Mucosa of gallbladder (tissue), 1 donor: ENCODE results near the gene DEUP1. TPM values are rescaled to one million over a fixed set of nuclear protein-coding genes. Genes with fewer than 3 reads are reported as not detected.
"Not testable (repeated sequence)": the region's sequence is repeated elsewhere in the genome, so short reads cannot be mapped to it uniquely, and the experiment has no call there.

Experiments
- DNase-seq: peaks from one replicate; pipeline ENCODE4 v3.0.0-alpha.2; 2020; ENCODE audit warnings: low spot score
- total RNA-seq: library from RNA; stranded (reverse); gene quantifications from one replicate; pipeline ENCODE4 v1.2.1, GENCODE V29; 2021
- donor health status: DM: no; HTN: no; CAD: no.

Gene DEUP1, protein sequence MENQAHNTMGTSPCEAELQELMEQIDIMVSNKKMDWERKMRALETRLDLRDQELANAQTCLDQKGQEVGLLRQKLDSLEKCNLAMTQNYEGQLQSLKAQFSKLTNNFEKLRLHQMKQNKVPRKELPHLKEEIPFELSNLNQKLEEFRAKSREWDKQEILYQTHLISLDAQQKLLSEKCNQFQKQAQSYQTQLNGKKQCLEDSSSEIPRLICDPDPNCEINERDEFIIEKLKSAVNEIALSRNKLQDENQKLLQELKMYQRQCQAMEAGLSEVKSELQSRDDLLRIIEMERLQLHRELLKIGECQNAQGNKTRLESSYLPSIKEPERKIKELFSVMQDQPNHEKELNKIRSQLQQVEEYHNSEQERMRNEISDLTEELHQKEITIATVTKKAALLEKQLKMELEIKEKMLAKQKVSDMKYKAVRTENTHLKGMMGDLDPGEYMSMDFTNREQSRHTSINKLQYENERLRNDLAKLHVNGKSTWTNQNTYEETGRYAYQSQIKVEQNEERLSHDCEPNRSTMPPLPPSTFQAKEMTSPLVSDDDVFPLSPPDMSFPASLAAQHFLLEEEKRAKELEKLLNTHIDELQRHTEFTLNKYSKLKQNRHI
- 0.14 TPM for total RNA-seq

DNA sequence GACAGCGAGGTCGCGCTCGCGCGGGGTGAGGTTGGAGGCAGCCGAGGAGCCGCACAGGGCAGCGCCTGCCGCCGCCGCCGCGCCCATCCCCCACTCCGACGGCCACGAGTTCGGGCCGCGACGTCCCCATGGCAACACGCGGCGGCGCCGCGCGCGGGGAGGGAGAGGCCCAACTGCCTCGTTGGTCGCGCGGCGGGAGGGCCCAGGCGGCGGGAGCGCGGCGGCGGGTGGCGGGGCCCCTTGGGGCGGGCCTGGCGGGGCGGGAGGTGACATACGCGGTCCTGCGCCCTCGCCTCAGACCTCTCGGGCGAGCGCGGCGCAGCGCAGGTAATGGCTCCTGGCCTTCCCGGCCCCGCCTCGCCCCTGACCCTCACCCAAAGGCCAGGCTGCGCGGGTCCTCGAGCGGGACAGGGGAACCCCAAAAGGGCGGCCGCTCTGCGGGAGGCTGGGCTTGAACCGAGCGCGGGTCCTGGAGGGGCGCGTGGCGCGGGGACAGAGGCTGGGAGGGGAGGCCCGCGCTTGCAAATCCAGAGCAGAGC lies at the start of gene DEUP1:
DEUP1 (plus strand) TSS at position 297 of the 539 bp plus-strand sequence. CDS start 1,518 bp downstream, outside the sequence.
- peak; percentile 59 for DNase-seq

DNA sequence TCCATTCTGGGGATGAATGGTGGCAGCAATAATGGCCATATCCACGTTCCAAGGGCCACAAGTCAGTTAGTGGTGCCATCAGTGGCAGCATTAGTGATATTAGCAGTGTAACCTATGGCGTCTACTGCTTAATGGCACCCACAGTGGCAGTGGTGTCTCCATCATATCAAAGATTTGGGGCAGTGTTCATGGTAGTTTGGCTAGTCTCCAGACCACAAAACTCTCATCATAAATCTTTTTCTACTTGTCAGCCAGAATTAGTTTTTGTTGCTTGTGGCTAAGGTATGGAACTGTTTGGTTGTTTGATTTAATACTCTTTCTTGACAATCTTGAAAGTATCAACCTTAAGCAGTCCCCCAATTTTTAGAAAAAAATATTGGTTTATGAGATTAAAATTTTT lies 45.1 kb upstream of the DEUP1 start:
- no peak for DNase-seq

DNA sequence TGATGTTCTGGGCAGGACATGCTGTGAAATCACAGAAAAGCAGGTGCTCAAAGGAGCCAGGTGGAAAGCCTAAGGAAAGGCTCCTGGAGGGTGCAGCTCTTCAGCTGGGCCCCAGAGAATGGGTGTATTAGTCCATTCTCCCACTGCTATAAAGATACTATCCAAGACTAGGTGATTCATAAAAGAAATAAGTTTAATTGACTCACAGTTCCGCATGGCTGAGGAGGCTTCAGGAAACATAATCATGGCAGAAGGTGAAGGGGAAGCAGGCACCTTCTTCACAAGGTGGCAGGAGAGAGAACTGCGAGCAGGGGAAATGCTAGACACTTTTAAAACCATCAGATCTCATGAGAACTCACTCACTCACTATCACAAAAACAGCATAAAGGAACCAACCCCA lies 43.1 kb upstream of the DEUP1 start:
- no peak for DNase-seq

DNA sequence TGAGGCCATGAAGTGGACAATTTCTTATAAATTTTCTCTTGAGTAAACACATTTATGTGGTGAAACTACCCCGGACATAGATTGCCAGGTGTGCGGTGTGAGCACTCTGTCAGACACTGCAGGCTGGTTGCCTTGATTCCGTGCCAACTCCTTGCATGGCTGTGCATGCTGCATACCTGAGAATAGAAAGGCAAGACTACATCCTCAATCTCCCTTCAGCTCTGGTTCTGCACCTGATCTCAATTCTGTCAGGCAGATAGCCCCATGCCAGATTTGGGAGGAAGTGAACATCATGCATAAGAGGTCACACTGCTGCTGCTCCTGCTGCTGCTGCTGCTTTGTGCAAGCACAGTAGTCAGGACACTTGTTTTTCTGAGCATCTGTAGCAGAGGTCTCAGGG lies 42.5 kb upstream of the DEUP1 start:
- no peak for DNase-seq

DNA sequence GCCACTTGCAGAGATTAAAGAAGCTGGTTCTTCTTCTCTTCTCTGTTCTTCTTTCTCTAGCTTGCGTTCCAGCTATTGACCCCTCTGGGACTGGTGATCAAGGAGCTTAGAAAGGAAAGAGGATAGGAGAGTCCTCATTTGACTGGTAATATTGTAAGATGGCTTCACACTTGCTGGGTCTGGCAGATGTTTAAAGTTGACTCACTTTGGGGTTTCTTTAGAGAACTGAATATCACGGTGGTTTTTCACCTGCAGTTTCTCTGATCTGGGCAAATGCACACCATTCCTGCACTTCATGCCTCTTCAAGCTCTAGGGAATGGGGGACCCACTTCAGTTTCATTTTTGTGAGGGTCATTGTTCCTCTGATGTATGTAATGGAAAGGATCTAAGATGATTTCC lies 41.8 kb upstream of the DEUP1 start:
- no peak for DNase-seq

DNA sequence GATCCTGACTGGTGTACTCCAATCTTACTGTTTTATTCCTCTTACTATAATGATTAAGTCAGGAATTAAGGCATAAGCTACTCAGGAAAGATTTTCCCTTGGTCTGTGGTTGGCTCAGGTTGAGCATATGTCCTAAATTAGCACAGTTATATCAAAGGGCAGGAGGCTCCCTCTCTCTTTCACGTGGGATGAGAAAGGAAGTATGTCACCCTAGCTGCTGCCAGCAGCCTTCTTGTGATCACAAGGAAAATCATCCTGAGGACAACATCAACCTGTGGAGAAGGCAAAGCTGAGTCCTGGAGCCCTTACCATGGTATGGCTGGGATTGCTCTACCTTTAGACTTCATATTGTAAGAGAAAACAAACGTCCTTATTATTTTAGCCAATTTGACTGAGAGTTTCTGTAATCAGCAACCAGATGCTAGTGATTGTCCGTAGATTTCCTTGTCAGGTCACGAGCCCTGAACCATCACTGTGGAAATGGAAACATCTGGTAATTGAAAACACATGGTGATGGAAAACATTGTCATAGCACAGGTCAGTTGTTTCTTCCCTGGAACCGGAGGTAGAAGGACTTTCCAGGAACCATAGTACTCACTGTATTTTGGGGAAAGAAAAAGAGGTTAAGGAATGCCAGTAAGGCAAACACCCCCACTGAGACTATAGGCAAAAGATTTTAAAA lies 40.6 kb upstream of the DEUP1 start:
- no peak for DNase-seq

DNA sequence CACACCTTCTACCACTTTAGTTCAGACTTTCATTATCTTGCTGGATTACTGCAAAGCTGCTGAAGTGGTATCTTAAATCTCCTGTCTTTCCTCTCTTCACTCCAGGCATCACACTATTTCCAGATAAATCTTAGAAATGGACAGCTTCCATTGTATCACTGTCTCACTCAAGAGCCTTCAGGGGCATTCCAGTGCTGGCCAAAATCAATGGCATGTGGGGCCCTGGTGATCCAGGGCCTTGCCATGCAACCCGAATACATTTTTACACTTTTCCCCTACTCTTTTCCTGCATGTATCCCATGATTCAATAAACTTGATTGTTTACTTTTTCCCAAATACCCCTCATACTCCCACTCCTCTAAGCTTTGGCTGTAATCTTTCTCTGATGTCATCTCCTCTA lies 39.4 kb upstream of the DEUP1 start:
- DNase-seq, result no peak

DNA sequence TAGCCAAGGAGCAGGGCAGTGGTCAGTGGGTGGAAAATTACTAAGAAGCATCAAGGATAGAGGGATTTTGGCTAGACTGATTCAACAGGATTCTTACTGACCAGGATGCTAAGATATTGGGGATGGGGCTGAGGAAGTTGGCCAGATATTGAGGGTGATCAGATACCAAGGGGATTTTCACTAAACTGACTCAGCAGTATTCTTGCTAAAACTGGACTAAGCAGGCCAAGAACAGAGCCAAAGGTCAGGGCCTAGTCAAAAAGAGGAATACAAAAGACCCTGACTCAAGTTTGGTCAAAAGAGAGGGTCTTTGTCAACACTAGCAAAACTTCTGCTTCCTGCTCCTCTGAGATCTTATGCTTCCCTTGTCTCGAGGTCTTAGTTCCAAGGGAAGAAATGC lies 38.6 kb upstream of the DEUP1 start:
- no peak for DNase-seq

DNA sequence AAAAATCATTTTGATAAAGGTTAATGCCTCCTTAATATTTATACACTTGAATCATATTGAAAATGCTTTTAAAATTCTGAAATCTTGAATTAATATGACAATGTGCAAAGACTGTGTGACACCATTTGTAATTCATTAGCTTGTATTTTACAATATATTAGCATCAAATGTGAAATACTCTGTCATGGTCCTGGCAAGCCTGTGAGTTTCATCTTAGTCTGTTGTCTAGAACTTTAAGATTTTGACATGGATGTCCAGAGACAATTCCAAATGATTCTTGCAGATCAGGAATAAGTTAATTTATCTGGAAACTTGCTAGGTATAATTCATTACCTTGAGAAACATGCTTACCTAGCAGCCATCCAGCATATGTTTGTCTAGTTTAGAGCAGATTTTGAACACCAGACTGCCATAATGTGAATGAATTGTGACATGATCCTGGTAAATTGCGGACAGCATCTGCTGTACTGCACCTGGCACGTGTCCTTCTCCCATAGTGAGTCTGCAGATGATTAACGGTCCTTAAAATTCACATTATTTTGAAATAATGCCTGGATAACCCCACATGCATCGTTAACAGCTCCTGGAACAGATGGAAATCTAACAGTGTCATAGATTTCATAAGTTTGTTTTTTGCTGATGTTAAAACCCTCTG lies 34.5 kb upstream of the DEUP1 start:
- no peak for DNase-seq

DNA sequence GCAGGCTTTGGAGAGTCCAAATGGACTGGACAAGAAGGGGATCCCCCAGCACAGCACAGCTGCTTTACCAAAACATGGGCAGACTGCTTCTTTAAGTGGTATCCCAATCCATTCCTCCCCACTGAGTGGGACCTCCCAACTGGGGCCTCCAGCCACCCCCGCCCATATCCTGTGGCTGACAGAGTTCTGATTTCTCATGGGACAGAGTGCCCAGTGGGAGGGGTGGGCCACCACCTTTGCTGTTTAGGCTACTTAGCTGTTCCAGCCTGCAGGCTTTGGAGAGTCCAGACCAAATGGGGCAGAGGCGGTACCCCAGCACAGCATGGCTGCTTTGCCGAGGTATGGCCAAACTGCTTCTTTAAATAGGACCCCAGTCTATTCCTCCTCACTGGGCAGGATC lies 26.9 kb upstream of the DEUP1 start:
- DNase-seq, result no peak

DNA sequence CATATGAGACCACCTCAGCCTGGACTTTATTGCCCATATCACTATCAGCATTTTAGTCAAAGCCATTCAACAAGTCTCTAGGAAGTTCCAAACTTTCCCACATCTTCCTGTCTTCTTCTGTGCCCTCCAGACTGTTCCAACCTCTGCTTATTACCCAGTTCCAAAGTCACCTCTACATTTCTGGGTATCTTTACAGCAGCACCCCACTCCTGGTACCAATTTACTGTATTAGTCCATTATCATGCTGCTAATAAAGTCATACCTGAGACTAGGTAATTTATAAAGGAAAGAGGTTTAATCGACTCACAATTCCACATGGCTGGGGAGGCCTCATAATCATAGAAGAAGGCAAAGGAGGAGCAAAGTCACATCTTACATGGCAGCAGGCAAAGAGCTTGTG lies 16.1 kb upstream of the DEUP1 start:
- not testable (repeated sequence) for DNase-seq

DNA sequence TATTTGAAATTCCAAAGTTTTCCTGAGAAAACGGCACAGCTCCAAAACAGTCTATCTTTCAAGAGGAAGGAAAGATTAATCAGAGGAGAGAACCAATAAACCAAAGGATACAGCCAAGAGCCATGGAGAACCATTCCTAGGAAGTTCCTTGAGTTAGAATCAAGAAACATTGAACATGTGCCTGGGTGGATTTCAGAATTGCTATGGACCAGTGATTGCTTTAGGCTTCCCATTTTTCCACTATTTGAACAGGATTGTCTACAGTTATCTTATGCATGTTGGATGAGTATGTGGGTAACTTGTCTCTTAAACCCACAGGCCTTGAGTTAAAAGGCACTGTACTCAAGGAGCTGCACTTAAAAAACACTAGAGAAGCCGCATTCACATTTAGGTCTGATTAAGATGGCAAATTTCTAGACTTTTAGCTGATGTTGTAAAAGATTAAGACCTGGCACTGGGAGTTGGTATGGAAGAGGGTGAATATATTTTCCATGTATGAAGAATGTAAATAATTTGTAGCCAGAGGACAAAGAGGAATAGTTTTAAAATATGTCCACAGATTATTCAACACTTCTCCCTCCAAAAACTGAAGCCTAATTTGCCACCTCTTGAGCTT lies 11.2 kb upstream of the DEUP1 start:
- no peak for DNase-seq

DNA sequence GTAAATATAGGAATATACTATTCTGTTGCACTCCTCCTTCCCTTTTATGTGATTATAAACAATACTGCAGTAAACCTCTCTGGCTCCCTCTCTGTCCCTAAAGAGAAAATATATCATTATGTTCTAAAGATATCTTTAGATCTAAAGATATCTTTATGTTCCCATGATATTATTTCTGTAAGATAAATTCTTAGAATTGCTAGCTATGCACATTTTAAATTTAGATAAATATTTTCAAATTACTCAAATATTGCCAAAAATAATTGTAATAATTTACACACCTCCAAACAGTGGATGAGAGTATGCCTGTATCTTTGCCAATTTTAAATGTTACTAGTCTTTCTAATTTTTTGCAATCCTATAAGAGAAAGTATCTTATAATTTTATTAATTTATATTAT lies 10.3 kb upstream of the DEUP1 start:
- no peak for DNase-seq

DNA sequence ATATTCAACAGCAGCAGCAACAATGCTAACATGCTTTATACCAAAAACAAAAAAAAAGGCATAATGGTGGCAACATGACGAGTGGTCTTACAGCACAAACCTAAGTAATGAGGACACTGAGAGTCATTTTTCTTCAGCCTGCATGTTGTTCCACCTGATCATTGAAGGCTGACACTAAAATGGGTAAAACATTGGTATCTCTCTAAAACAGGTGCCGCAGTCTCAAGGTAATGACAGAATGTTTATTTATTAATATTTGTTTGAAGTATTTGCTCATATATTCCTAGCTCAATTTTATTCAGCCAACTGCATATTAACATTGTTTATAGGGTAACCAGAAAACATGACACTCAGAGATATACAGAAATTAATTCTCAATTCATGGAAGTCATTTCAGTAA lies 8.3 kb upstream of the DEUP1 start:
- DNase-seq, result no peak

DNA sequence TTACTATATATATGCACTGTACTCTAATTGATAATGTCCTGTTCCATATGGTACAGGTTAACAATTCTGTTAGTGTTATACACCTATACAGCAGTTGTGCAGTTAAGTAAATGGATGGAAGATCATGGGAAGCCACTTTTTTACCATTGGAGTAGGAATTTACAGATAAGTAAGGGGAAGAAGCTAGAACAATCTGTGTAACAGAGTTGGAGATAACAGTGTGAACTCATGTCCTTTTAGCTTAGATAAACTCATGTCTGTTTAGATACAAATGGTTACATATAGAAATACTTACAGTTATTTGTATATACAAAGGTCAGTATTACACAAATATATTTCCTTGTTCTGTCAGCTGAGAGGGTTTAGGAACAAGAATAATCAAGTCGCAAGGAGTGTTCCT lies 6.8 kb upstream of the DEUP1 start:
- DNase-seq, result no peak

DNA sequence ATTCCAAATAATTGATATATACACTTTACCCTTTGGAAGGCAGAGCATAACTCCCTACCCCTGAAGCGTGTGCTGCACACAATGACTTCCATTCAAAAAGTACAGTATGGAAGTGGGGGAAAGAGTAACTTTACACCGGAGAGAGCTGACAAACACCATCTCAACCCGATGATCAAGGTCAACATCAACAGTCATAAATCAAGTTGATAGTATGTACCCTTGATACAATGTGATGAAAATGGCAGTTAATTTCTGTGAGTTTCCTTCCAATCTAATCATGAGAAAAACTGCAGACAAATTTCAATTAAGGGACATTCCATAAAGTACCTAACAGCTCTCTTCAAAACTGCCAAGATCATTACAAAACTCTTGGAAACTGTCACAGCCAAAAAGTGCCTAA lies 6.0 kb upstream of the DEUP1 start:
- no peak for DNase-seq

DNA sequence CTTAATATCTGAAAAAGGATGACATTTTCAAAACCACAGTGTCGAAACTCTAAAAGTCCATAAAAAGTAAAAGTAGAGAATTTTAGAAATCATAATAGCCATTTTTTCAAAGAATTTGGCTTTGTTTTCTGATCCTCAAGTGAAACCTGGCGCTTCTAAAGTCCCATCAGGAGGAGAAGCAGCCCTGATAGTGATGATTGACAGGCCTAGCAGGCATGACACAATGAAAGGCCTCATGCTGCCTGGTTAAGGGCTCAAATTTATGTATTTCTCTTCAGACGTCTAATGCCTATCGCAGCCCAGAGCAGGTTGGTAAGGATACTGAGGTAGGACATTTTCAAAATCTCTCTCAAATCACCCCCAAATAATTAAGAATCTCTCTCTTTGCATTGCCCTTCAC lies 3.9 kb upstream of the DEUP1 start:
- no peak for DNase-seq

DNA sequence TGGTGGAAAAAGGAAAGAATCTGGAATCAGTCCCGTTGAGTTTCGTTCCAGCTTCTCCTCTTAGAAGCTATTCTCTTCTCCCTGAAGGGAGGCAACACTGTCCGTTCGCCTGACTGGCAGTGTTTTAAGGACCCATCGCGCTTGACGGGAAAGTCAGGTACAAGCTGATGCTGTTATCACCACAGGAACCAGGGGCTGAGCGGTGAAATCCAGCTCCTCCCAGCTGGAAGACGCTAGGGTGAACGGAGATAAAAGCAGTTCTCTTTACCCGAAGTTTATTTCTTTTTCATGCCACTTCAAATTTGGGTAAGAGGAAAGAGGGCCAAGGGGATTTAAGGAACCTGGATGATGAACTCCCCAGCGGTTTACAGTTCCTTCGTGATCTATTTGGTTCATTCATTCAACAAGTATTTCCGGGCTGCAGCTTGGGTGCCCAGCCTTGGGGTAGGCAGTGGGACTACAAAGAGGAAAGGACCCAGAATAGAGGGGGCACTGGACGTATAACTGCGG lies 551 bp upstream of the DEUP1 start:
- no peak for DNase-seq

DNA sequence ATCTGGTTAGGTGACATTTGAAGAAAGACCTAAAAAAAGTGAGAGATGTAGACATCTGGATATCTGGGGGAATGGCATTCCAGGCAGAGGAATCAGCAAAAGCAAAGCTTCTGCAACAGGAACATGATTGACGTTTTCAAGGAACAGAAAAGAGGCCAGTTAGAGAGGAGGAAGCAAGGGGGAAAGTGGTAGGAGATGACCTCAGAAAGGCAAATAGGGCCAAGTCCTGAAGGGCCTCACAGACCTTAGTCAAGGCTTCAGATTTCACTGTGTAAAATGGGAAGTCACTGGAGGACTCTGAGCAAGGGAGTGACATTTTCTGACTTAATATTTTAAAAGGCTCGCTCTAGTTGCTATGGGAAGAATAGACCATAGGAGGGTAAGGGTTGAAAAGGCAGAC lies 9.7 kb downstream of the DEUP1 start:
- DNase-seq, result no peak

DNA sequence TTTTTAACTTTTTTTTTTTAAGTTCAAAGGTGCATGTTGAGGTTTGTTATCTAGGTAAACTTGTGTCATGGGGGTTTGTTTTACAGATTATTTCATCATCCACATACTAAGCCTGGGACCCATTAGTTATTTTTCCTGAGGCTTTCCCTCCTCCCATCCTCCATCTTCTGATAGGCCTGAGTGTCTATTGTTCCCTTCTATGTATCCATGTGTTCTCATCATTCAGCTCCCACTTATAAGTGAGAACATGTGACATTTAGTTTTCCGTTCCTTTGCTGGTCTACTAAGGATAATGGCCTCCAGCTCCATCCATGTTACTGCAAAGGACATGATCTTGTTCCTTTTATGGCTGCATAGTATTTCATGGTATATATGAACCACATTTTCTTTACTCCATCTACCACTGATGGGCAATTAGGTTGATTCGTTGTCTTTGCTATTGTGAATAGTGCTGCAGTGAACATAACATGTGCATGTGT lies 14.4 kb downstream of the DEUP1 start:
- DNase-seq, result no peak

DNA sequence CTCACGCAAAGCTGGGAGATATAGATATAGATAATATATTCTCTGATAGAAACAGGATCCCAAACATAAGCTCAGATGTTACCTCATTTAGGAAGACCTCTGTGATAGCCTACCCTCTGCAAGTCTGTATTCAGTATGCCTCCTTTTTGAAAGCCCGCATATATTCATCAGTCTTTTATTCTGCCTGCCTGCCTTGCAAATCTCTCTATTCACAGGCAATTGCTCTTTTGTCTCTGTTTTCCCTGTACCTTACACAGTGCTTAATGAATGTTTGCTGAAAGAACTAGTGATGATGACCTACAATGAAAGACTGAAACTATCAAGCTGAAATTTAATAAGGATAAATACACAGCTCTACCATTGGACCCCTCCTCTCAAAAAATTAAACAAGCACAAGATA lies 18.4 kb downstream of the DEUP1 start:
- DNase-seq, result no peak
